BJ (cell line): ENCODE data around the gene ARID3A. TPM values are rescaled to one million over a fixed set of nuclear protein-coding genes. Genes with fewer than 3 reads are reported as not detected.

Experiments
- CTCF ChIA-PET: fragments of 350-600 bp; formaldehyde crosslinking; extraction: SDS; loops from one replicate; lab custom pipeline; 2021; ENCODE audit warnings: antibody characterized with exemption, inconsistent platforms; lab: Yijun Ruan, JAX
- POLR2A ChIA-PET: fragments of 300-600 bp; sonication (Branson Sonifier 250); formaldehyde crosslinking; extraction: SDS; loops from one replicate; lab custom pipeline; 2021; ENCODE audit warnings: antibody characterized with exemption; lab: Charles Lee
- DNase-seq: peaks from one replicate; pipeline ENCODE4 v3.0.0-alpha.2; 2011; ENCODE audit warnings: low read depth
- H3K27me3 ChIP-seq: 2 replicates; pipeline ENCODE4 v1.6.0; 2011; ENCODE audit warnings: low read length; ENCODE audit not compliant: control insufficient read depth, insufficient read depth
- H3K36me3 ChIP-seq: 2 replicates; pipeline ENCODE4 v1.5.1; 2011; ENCODE audit warnings: low read length; ENCODE audit not compliant: control insufficient read depth, insufficient read depth
- H3K4me3 ChIP-seq: 2 replicates; pipeline ENCODE4 v1.5.1; 2011; ENCODE audit warnings: low read depth, mild to moderate bottlenecking, control low read depth, low read length
- CTCF ChIP-seq: IDR thresholded peaks from 2 replicates; pipeline ENCODE4 v1.5.1; 2011; ENCODE audit warnings: low read depth, mild to moderate bottlenecking, control low read depth, inconsistent platforms, low read length, moderate library complexity; ENCODE audit not compliant: insufficient read depth
- polyA plus RNA-seq: library from polyadenylated mRNA; depleted of rRNA; stranded (reverse); fragments of >200 nt; gene quantifications from 2 replicates; pipeline ENCODE4 v1.2.3, GENCODE V29; 2011

The ARID3A gene
- polyA plus RNA-seq, 1 experiment: 17.4 TPM

GRCh38 chr19:1000591-1001537 lies 75.0 kb downstream of the ARID3A start:
- CTCF ChIA-PET: interaction anchor here (0.6 to 1.9 kb wide), 7 partner anchors 15 to 244 kb away, joined by 3 to 4 read pairs (median 3); no protein-coding TSS in a partner anchor
- POLR2A ChIA-PET: interaction anchor here (0.9 kb wide), 1 partner anchor 28 kb away, joined by 3 read pairs; no protein-coding TSS in a partner anchor
- no peak for DNase-seq
- peaks cover 18% of the 10 kb centered on the region for H3K27me3 ChIP-seq
- no peak for TF ChIP-seq CTCF
- peak overlapping the region; percentile 20 for H3K4me3 ChIP-seq
- H3K36me3 ChIP-seq: no peaks in the 10 kb centered on the region

GRCh38 chr19:1001538-1002166 lies 75.8 kb downstream of the ARID3A start:
- peaks cover 18% of the 10 kb centered on the region for H3K27me3 ChIP-seq
- TF ChIP-seq CTCF: peak; percentile 94
- DNase-seq: no peak
- ChIA-PET CTCF (interaction anchor here (0.5 to 1.2 kb wide), 7 partner anchors 16 to 243 kb away, joined by 3 to 4 read pairs (median 3); no protein-coding TSS in a partner anchor), POLR2A (interaction anchor here (0.9 kb wide), 1 partner anchor 27 kb away, joined by 3 read pairs; no protein-coding TSS in a partner anchor)
- no peaks in the 10 kb centered on the region for H3K36me3 ChIP-seq
- no peak overlapping the region for H3K4me3 ChIP-seq

GRCh38 chr19:1002600-1002999 lies 76.8 kb downstream of the ARID3A start:
- H3K4me3 ChIP-seq: no peak overlapping the region
- H3K36me3 ChIP-seq: no peaks in the 10 kb centered on the region
- POLR2A ChIA-PET: no interaction called here
- no peak for TF ChIP-seq CTCF
- no peak for DNase-seq
- CTCF ChIA-PET: no interaction called here
- H3K27me3 ChIP-seq: peaks cover 14% of the 10 kb centered on the region

GRCh38 chr19:1003283-1003682 lies 77.4 kb downstream of the ARID3A start:
- POLR2A ChIA-PET: no interaction called here
- H3K36me3 ChIP-seq: no peaks in the 10 kb centered on the region
- CTCF ChIA-PET: interaction anchor here (0.9 to 1.3 kb wide), 2 partner anchors 19 to 137 kb away, joined by 4 read pairs; partner anchors contain the start of gene WDR18

More at GRCh38 chr19:1003283-1003682, 77.4 kb downstream of the ARID3A start:
- Histone ChIP-seq H3K4me3 (no peak overlapping the region), H3K27me3 (peaks cover 9% of the 10 kb centered on the region)
- no peak for TF ChIP-seq CTCF
- no peak for DNase-seq
